Mesenchymal stem cell (in vitro differentiated cells and primary cell): ENCODE results near the gene DNAJC28.
A peak's percentile ranks its signal among the peaks of the same experiment; 100 is the strongest.

Experiments
- DNase-seq: peaks from one replicate; pipeline ENCODE4 v3.0.0-alpha.2; 2013
- H2AFZ ChIP-seq: one replicate; pipeline ENCODE4 v1.6.1; 2013; ENCODE audit warnings: low read depth, mild to moderate bottlenecking, control low read depth, inconsistent platforms, low read length, moderate library complexity
- H2AK5ac ChIP-seq: 2 replicates; pipeline ENCODE4 v1.6.1; 2013; ENCODE audit warnings: low read length, moderate library complexity, mild to moderate bottlenecking, inconsistent platforms; ENCODE audit not compliant: severe bottlenecking
- H2BK120ac ChIP-seq: one replicate; pipeline ENCODE4 v1.6.1; 2013; ENCODE audit warnings: low read depth, mild to moderate bottlenecking, inconsistent platforms, low read length, moderate library complexity
- H2BK12ac ChIP-seq, 2 experiments: one replicate each; pipeline ENCODE4 v1.6.1; 2013; ENCODE audit warnings: inconsistent platforms in 2 of 2, low read length in 2 of 2, mild to moderate bottlenecking in 2 of 2, moderate library complexity in 2 of 2, control low read depth in 1 of 2
- H2BK15ac ChIP-seq: one replicate; pipeline ENCODE4 v1.6.1; 2013; ENCODE audit warnings: mild to moderate bottlenecking, low read depth, inconsistent platforms; ENCODE audit not compliant: poor library complexity, severe bottlenecking
- H2BK5ac ChIP-seq: 2 replicates; pipeline ENCODE4 v1.6.1; 2013; ENCODE audit warnings: low read depth, mild to moderate bottlenecking, low read length, control low read depth, inconsistent platforms; ENCODE audit not compliant: poor library complexity, severe bottlenecking
- H3K14ac ChIP-seq, 2 experiments: one replicate each; pipeline ENCODE4 v1.6.1; 2013; ENCODE audit warnings: inconsistent platforms in 2 of 2, low read length in 2 of 2, control low read depth in 1 of 2, mild to moderate bottlenecking in 1 of 2, moderate library complexity in 1 of 2
- H3K18ac ChIP-seq, 2 experiments: one replicate each; pipeline ENCODE4 v1.6.1; 2013; ENCODE audit warnings: inconsistent platforms in 2 of 2, low read length in 2 of 2, control low read depth in 1 of 2, low read depth in 1 of 2, mild to moderate bottlenecking in 1 of 2
- H3K23ac ChIP-seq, 2 experiments: one replicate each; pipeline ENCODE4 v1.6.1; 2013; ENCODE audit warnings: inconsistent platforms in 2 of 2, low read length in 2 of 2, mild to moderate bottlenecking in 2 of 2, moderate library complexity in 2 of 2, control low read depth in 1 of 2
- H3K27ac ChIP-seq: 2 replicates; pipeline ENCODE4 v1.5.1; 2013; ENCODE audit warnings: mild to moderate bottlenecking, moderate library complexity, low read length, control low read depth, inconsistent platforms; ENCODE audit not compliant: poor library complexity, severe bottlenecking
- H3K27me3 ChIP-seq, 2 experiments: 2 replicates each; pipeline versions ENCODE4 v1.6.1 to v1.7.0; 2013; ENCODE audit warnings: low read length in 2 of 2, mild to moderate bottlenecking in 2 of 2, moderate library complexity in 2 of 2, control low read depth in 1 of 2, inconsistent platforms in 1 of 2; ENCODE audit not compliant: control insufficient read depth in 1 of 2, insufficient read depth in 1 of 2
- H3K36me3 ChIP-seq, 2 experiments: 2 replicates each; pipeline versions ENCODE4 v1.6.1 to v1.7.0; 2013; ENCODE audit warnings: low read length in 2 of 2, control low read depth in 1 of 2, inconsistent platforms in 1 of 2, low read depth in 1 of 2, mild to moderate bottlenecking in 1 of 2; ENCODE audit not compliant: insufficient read depth in 2 of 2, control insufficient read depth in 1 of 2
- H3K4ac ChIP-seq, 2 experiments: one replicate each; pipeline ENCODE4 v1.6.1; 2013; ENCODE audit warnings: inconsistent platforms in 2 of 2, low read length in 2 of 2, mild to moderate bottlenecking in 2 of 2, moderate library complexity in 2 of 2, control low read depth in 1 of 2, low read depth in 1 of 2
- H3K4me1 ChIP-seq: 2 replicates; pipeline ENCODE4 v1.6.1; 2013; ENCODE audit warnings: low read depth, low read length, control low read depth; ENCODE audit not compliant: control insufficient read depth, insufficient read depth
- H3K4me2 ChIP-seq: 2 replicates; pipeline ENCODE4 v1.6.1; 2013; ENCODE audit warnings: low read length, mild to moderate bottlenecking, inconsistent platforms; ENCODE audit not compliant: poor library complexity, severe bottlenecking
- H3K4me3 ChIP-seq, 2 experiments: 2 replicates each; pipeline versions ENCODE4 v1.5.1 to v1.7.0; 2013; ENCODE audit warnings: low read length in 2 of 2, mild to moderate bottlenecking in 2 of 2, control low read depth in 1 of 2, low read depth in 1 of 2; ENCODE audit not compliant: insufficient read depth in 1 of 2
- H3K79me1 ChIP-seq: replicated peaks from 2 replicates; pipeline ENCODE4 v1.6.1; 2013; ENCODE audit warnings: mild to moderate bottlenecking, control low read depth, low read length, inconsistent platforms; ENCODE audit not compliant: poor library complexity, severe bottlenecking
- H3K9ac ChIP-seq: 2 replicates; pipeline ENCODE4 v1.7.0; 2013; ENCODE audit warnings: mild to moderate bottlenecking, low read length, moderate library complexity
- H3K9me3 ChIP-seq: 2 replicates; pipeline ENCODE4 v1.7.0; 2013; ENCODE audit warnings: mild to moderate bottlenecking, low read length; ENCODE audit not compliant: control insufficient read depth
- H4K8ac ChIP-seq: one replicate; pipeline ENCODE4 v1.6.1; 2013; ENCODE audit warnings: inconsistent platforms, mild to moderate bottlenecking, low read length, moderate library complexity
- H4K91ac ChIP-seq: one replicate; pipeline ENCODE4 v1.6.1; 2013; ENCODE audit warnings: mild to moderate bottlenecking, low read length, inconsistent platforms
- WGBS: methylation state at CpG from one replicate; pipeline ENCODE4 v1.1.7; 2013; ENCODE audit warnings: mixed read lengths; 5-methylcytosine and 5-hydroxymethylcytosine counted together

DNAJC28 gene

GRCh38 chr21:33478182-33478581 lies 13.3 kb downstream of the DNAJC28 start:
- Histone ChIP-seq H3K9me3 (no peaks in the 10 kb centered on the region), H2BK15ac (no peak overlapping the region), H2BK12ac (no peak overlapping the region), H3K9ac (peak overlapping the region; percentile 99), H3K4me1 (peaks cover 8% of the 10 kb centered on the region), H3K4me2 (peak overlapping the region; percentile 86), H3K18ac (no peak overlapping the region), H3K14ac (no peak overlapping the region), H4K91ac (no peak overlapping the region), H2BK5ac (no peak overlapping the region), H2AFZ (no peak overlapping the region), H3K27ac (no peak overlapping the region), H3K4me3 (peak overlapping the region in 1 of 2 experiments; percentile 98), H3K79me1 (peaks cover 12% of the 10 kb centered on the region), H3K27me3 (no peaks in the 10 kb centered on the region), H4K8ac (no peak overlapping the region), H2AK5ac (no peak overlapping the region), H3K36me3 (no peaks in the 10 kb centered on the region), H2BK120ac (no peak overlapping the region), H3K4ac (no peak overlapping the region), H3K23ac (no peak overlapping the region)
- WGBS = 72% methylated on average over 9 of the region's 9 CpGs
- DNase-seq = peak; percentile 19

GRCh38 chr21:33477066-33477465 lies 14.4 kb downstream of the DNAJC28 start:
- no peak overlapping the region for H2AFZ ChIP-seq
- H4K91ac ChIP-seq = no peak overlapping the region
- no peak overlapping the region for H2BK5ac ChIP-seq
- H2AK5ac ChIP-seq = no peak overlapping the region
- H3K36me3 ChIP-seq = no peaks in the 10 kb centered on the region
- H3K4me2 ChIP-seq = no peak overlapping the region
- no peak overlapping the region for H2BK15ac ChIP-seq
- H3K23ac ChIP-seq = no peak overlapping the region
- H3K9me3 ChIP-seq = no peaks in the 10 kb centered on the region
- H3K9ac ChIP-seq = no peak overlapping the region
- no peak overlapping the region for H3K18ac ChIP-seq
- no peak overlapping the region for H3K14ac ChIP-seq
- 95% methylated on average over 5 of the region's 7 CpGs for WGBS
- H3K4ac ChIP-seq = no peak overlapping the region
- peaks cover 15% of the 10 kb centered on the region for H3K79me1 ChIP-seq
- H3K4me1 ChIP-seq = peaks cover 8% of the 10 kb centered on the region
- H3K4me3 ChIP-seq = no peak overlapping the region
- no peak overlapping the region for H2BK12ac ChIP-seq
- no peak for DNase-seq
- H3K27me3 ChIP-seq = no peaks in the 10 kb centered on the region
- no peak overlapping the region for H2BK120ac ChIP-seq
- H3K27ac ChIP-seq = no peak overlapping the region
- H4K8ac ChIP-seq = no peak overlapping the region

DNA sequence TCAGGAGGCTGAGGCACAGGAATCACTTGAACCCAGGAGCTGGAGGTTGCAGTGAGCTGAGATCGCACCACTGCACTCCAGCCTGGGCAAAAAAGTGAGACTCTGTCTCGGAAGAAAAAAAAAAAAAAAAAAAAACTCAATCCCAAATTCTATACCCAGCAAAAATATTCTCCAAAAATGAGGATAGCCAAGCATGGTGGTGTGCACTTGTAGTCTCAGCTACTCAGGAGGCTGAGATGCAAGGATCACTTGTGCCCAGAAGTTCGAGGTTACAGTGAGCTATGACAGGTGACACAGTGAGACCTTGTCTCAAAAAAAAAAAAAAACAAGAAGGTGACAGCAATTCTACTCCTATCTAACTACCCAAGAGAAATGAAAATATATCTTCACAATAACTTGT lies 18.2 kb downstream of the DNAJC28 start:
- no peak overlapping the region for H2AK5ac ChIP-seq
- no peak overlapping the region for H3K23ac ChIP-seq
- H2BK12ac ChIP-seq = no peak overlapping the region
- peaks cover 1% of the 10 kb centered on the region for H3K4me1 ChIP-seq
- H3K27me3 ChIP-seq = no peaks in the 10 kb centered on the region
- no peak overlapping the region for H2BK15ac ChIP-seq
- H3K4me3 ChIP-seq = no peak overlapping the region
- H3K36me3 ChIP-seq = no peaks in the 10 kb centered on the region
- 97% methylated on average over 2 of the region's 3 CpGs for WGBS
- no peak overlapping the region for H3K4ac ChIP-seq
- H3K79me1 ChIP-seq = peaks cover 26% of the 10 kb centered on the region
- H3K14ac ChIP-seq = no peak overlapping the region
- H3K18ac ChIP-seq = no peak overlapping the region
- H4K8ac ChIP-seq = no peak overlapping the region
- no peak overlapping the region for H3K9ac ChIP-seq
- no peak overlapping the region for H2AFZ ChIP-seq
- H3K27ac ChIP-seq = no peak overlapping the region
- no peak overlapping the region for H2BK120ac ChIP-seq
- no peak for DNase-seq
- no peak overlapping the region for H2BK5ac ChIP-seq
- no peak overlapping the region for H4K91ac ChIP-seq
- no peak overlapping the region for H3K4me2 ChIP-seq
- H3K9me3 ChIP-seq = no peaks in the 10 kb centered on the region

DNA sequence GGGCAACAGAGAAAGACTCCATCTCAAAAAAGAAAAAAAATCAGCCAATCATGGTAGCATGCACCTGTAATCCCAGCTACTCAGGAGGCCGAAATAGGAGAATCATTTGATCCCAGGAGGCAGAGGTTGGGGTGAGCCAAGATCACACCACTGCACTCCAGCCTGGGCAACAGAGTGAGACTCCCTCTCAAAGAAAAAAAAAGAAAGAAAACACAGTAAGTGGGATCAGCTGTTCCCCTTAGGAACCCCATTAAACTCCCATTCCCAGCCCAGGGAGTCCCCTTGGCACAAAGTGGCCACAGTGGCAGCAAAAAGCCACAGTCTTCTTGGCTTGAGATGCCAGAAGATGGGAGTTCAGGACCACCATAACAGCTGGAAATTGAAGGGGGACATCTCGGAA lies 20.8 kb downstream of the DNAJC28 start:
- Histone ChIP-seq H3K27ac (no peak overlapping the region), H2AFZ (no peak overlapping the region), H3K14ac (no peak overlapping the region), H4K91ac (no peak overlapping the region), H2BK5ac (no peak overlapping the region), H3K9me3 (no peaks in the 10 kb centered on the region), H2BK12ac (no peak overlapping the region), H2BK15ac (no peak overlapping the region), H3K27me3 (no peaks in the 10 kb centered on the region), H3K23ac (no peak overlapping the region), H3K4ac (no peak overlapping the region), H3K18ac (no peak overlapping the region), H4K8ac (no peak overlapping the region), H3K4me2 (no peak overlapping the region), H3K36me3 (peaks cover 0 to 10% of the 10 kb centered on the region in 2 experiments), H3K4me3 (no peak overlapping the region), H2BK120ac (no peak overlapping the region), H3K79me1 (peaks cover 25% of the 10 kb centered on the region), H3K9ac (no peak overlapping the region), H3K4me1 (no peaks in the 10 kb centered on the region), H2AK5ac (no peak overlapping the region)
- DNase-seq = no peak
- 88% methylated on average over 2 of the region's 2 CpGs for WGBS
